ENCODE measurements around the gene PFDN1. TPM values are rescaled to one million over a fixed set of nuclear protein-coding genes. Genes with fewer than 3 reads are reported as not detected.

Gene PFDN1
- total RNA-seq, 1 experiment from 2014 or later: 91.9 TPM

GRCh38 chr5:140224658-140225057, 78.2 kb downstream of the PFDN1 start:
- Histone ChIP-seq H3K4me2 (ENCODE audit: low read length) (no peak overlapping the region), H3K4me1 (ENCODE audit: insufficient read depth, low read length) (peaks cover 29% of the 10 kb centered on the region), H2AFZ (ENCODE audit: low read length) (no peak overlapping the region), H4K20me1 (ENCODE audit: low read length) (no peaks in the 10 kb centered on the region), H3K27me3 (ENCODE audit: low read length) (no peaks in the 10 kb centered on the region), H3K9me3 (ENCODE audit: low read length) (no peaks in the 10 kb centered on the region), H3K9me2 (replicated peaks; ENCODE audit: low read length) (no peaks in the 10 kb centered on the region), H3K36me3 (ENCODE audit: low read depth, low read length) (peaks cover 7% of the 10 kb centered on the region; the same call in 1 of the 2 replicates), H3F3A (ENCODE audit: low read length, unreplicated experiment) (no peaks in the 10 kb centered on the region), H3K27ac (ENCODE audit: low read length) (no peak overlapping the region), H3K79me2 (ENCODE audit: low read length) (no peaks in the 10 kb centered on the region), H3K4me3 (ENCODE audit: low read length) (no peak overlapping the region), H3K9ac (ENCODE audit: low read length) (no peak overlapping the region)
- no peak for TF ChIP-seq EZH2 (IDR thresholded peaks at IDR 0.05; ENCODE audit: low read length, unreplicated experiment)
- no peak for TF ChIP-seq CTCF (conservative IDR thresholded peaks at IDR 0.05; ENCODE audit: low read depth, low read length)
- no peak for TF ChIP-seq EZH2phosphoT487 (IDR thresholded peaks at IDR 0.05; ENCODE audit: borderline replicate concordance, low read length)
- intact Hi-C loops (cut with micrococcal nuclease): loop anchor here (5.0 kb wide), 1 partner anchor 47 kb away; the partner anchor contains the start of gene CYSTM1
- CTCF ChIA-PET: no interaction called here
- DNase-seq (no peak), ATAC-seq (no peak)
- POLR2A ChIA-PET (ENCODE audit: unreplicated experiment): no interaction called here
- no TSS peak for BruUV-seq (replicated peaks)

GRCh38 chr5:140223567-140223966, 79.3 kb downstream of the PFDN1 start:
- no peaks in the 10 kb centered on the region for H3F3A ChIP-seq (ENCODE audit: low read length, unreplicated experiment)
- H3K4me1 ChIP-seq (ENCODE audit: insufficient read depth, low read length): peaks cover 31% of the 10 kb centered on the region
- ATAC-seq (no peak), DNase-seq (no peak)
- H4K20me1 ChIP-seq (ENCODE audit: low read length): no peaks in the 10 kb centered on the region
- H3K27me3 ChIP-seq (ENCODE audit: low read length): no peaks in the 10 kb centered on the region
- ChIA-PET POLR2A (ENCODE audit: unreplicated experiment) (no interaction called here), CTCF (no interaction called here)
- no peaks in the 10 kb centered on the region for H3K79me2 ChIP-seq (ENCODE audit: low read length)
- no peak overlapping the region for H3K27ac ChIP-seq (ENCODE audit: low read length)
- H3K9ac ChIP-seq (ENCODE audit: low read length): no peak overlapping the region
- H3K36me3 ChIP-seq (ENCODE audit: low read depth, low read length): peaks cover 7% of the 10 kb centered on the region; the same call in 1 of the 2 replicates
- intact Hi-C loops (cut with micrococcal nuclease): loop anchor here (5.0 kb wide), 1 partner anchor 46 kb away; the partner anchor contains the start of gene CYSTM1
- H2AFZ ChIP-seq (ENCODE audit: low read length): no peak overlapping the region
- no peaks in the 10 kb centered on the region for H3K9me2 ChIP-seq (replicated peaks; ENCODE audit: low read length)
- no peak overlapping the region for H3K4me2 ChIP-seq (ENCODE audit: low read length)
- H3K9me3 ChIP-seq (ENCODE audit: low read length): no peaks in the 10 kb centered on the region
- no TSS peak for BruUV-seq (replicated peaks)
- TF ChIP-seq CTCF (conservative IDR thresholded peaks at IDR 0.05; ENCODE audit: low read depth, low read length) (no peak), EZH2 (IDR thresholded peaks at IDR 0.05; ENCODE audit: low read length, unreplicated experiment) (no peak), EZH2phosphoT487 (IDR thresholded peaks at IDR 0.05; ENCODE audit: borderline replicate concordance, low read length) (no peak)
- H3K4me3 ChIP-seq (ENCODE audit: low read length): no peak overlapping the region

GRCh38 chr5:140222416-140222815, 80.5 kb downstream of the PFDN1 start:
- H3K79me2 ChIP-seq (ENCODE audit: low read length): no peaks in the 10 kb centered on the region
- no peaks in the 10 kb centered on the region for H3K9me2 ChIP-seq (replicated peaks; ENCODE audit: low read length)
- peaks cover 7% of the 10 kb centered on the region; the same call in 1 of the 2 replicates for H3K36me3 ChIP-seq (ENCODE audit: low read depth, low read length)
- H3K4me3 ChIP-seq (ENCODE audit: low read length): no peak overlapping the region
- no peaks in the 10 kb centered on the region for H3F3A ChIP-seq (ENCODE audit: low read length, unreplicated experiment)
- peak overlapping the region; percentile 65 for H3K27ac ChIP-seq (ENCODE audit: low read length)
- CTCF ChIA-PET: no interaction called here
- H3K4me2 ChIP-seq (ENCODE audit: low read length): peak overlapping the region; percentile 63; the same call in 1 of the 2 replicates
- intact Hi-C loops (cut with micrococcal nuclease): loop anchor here (5.0 kb wide), 1 partner anchor 45 kb away; the partner anchor contains the start of gene CYSTM1
- H2AFZ ChIP-seq (ENCODE audit: low read length): no peak overlapping the region
- H4K20me1 ChIP-seq (ENCODE audit: low read length): no peaks in the 10 kb centered on the region
- H3K9me3 ChIP-seq (ENCODE audit: low read length): no peaks in the 10 kb centered on the region
- DNase-seq: no peak
- no peak for ATAC-seq
- no peak overlapping the region for H3K9ac ChIP-seq (ENCODE audit: low read length)
- H3K4me1 ChIP-seq (ENCODE audit: insufficient read depth, low read length): peaks cover 31% of the 10 kb centered on the region
- BruUV-seq (replicated peaks): no TSS peak
- POLR2A ChIA-PET (ENCODE audit: unreplicated experiment): no interaction called here
- no peak for TF ChIP-seq CTCF (conservative IDR thresholded peaks at IDR 0.05; ENCODE audit: low read depth, low read length)
- TF ChIP-seq EZH2 (IDR thresholded peaks at IDR 0.05; ENCODE audit: low read length, unreplicated experiment): no peak
- TF ChIP-seq EZH2phosphoT487 (IDR thresholded peaks at IDR 0.05; ENCODE audit: borderline replicate concordance, low read length): no peak
- no peaks in the 10 kb centered on the region for H3K27me3 ChIP-seq (ENCODE audit: low read length)
